WTC11 (cell line): ENCODE data around the gene UBAC2. TPM values are rescaled to one million over a fixed set of nuclear protein-coding genes. Genes with fewer than 3 reads are reported as not detected.

Source experiments
- ATAC-seq: fragments of 200-7000 bp; cut with Tn5 transposase; 2 replicates; pipeline ENCODE4 v1.10.0; 2021; ENCODE audit warnings: mild to moderate bottlenecking, moderate library complexity
- CTCF ChIA-PET: fragments of 300-600 bp; sonication (Branson Sonifier 250); formaldehyde crosslinking; loops from one replicate; lab custom pipeline; 2021; ENCODE audit warnings: antibody characterized with exemption; lab: Charles Lee
- POLR2A ChIA-PET: fragments of 350-600 bp; sonication (Branson Sonifier 250); formaldehyde crosslinking; loops from one replicate; lab custom pipeline; 2021; ENCODE audit warnings: antibody characterized with exemption; lab: Charles Lee
- DNase-seq: peaks from one replicate; pipeline ENCODE4 v3.0.0; 2021; ENCODE audit warnings: low spot score
- H3K27ac Mint-ChIP-seq: 2 replicates; pipeline ENCODE4 v1.8.0; 2021; ENCODE audit warnings: mixed read lengths
- H3K27me3 Mint-ChIP-seq: 2 replicates; pipeline ENCODE4 v1.8.0; 2021; ENCODE audit warnings: low read depth, mild to moderate bottlenecking, moderate library complexity, mixed read lengths
- H3K36me3 Mint-ChIP-seq: 2 replicates; pipeline ENCODE4 v1.8.0; 2021; ENCODE audit warnings: mixed read lengths
- H3K4me1 Mint-ChIP-seq: 2 replicates; pipeline ENCODE4 v1.8.0; 2022; ENCODE audit warnings: mixed read lengths
- H3K4me3 Mint-ChIP-seq: 2 replicates; pipeline ENCODE4 v1.8.0; 2021; ENCODE audit warnings: mild to moderate bottlenecking, moderate library complexity, mixed read lengths
- H3K9me3 Mint-ChIP-seq: 2 replicates; pipeline ENCODE4 v1.8.0; 2021; ENCODE audit warnings: mixed read lengths
- AR ChIP-seq: fragments of 250-450 bp; sonication (Bioruptor Pico); IDR thresholded peaks from 2 replicates; pipeline ENCODE4 v1.9.0; 2021; ENCODE audit warnings: mild to moderate bottlenecking
- ATF1 ChIP-seq: sonication (generic); formaldehyde crosslinking; IDR thresholded peaks from 2 replicates; pipeline ENCODE4 v1.8.1; 2023; ENCODE audit warnings: mild to moderate bottlenecking, moderate library complexity, missing genetic modification reagents
- ATF3 ChIP-seq: sonication (generic); formaldehyde crosslinking; conservative IDR thresholded peaks from 2 replicates; pipeline ENCODE4 v1.8.1; 2022; ENCODE audit warnings: mild to moderate bottlenecking, missing genetic modification reagents
- CREM ChIP-seq: sonication (generic); formaldehyde crosslinking; IDR thresholded peaks from 2 replicates; pipeline ENCODE4 v1.8.1; 2022; ENCODE audit warnings: mild to moderate bottlenecking, missing genetic modification reagents, moderate library complexity
- E2F1 ChIP-seq: sonication (generic); formaldehyde crosslinking; IDR thresholded peaks from 2 replicates; pipeline ENCODE4 v1.8.0; 2022; ENCODE audit warnings: mild to moderate bottlenecking, missing genetic modification reagents
- ETV6 ChIP-seq: sonication (generic); formaldehyde crosslinking; IDR thresholded peaks from 2 replicates; pipeline ENCODE4 v1.8.1; 2022; ENCODE audit warnings: mild to moderate bottlenecking, missing genetic modification reagents
- FOXJ3 ChIP-seq: sonication (generic); formaldehyde crosslinking; IDR thresholded peaks from 2 replicates; pipeline ENCODE4 v1.9.0; 2021; ENCODE audit warnings: missing genetic modification reagents, mild to moderate bottlenecking, borderline replicate concordance
- FOXK1 ChIP-seq: sonication (generic); formaldehyde crosslinking; IDR thresholded peaks from 2 replicates; pipeline ENCODE4 v1.8.0; 2022; ENCODE audit warnings: mild to moderate bottlenecking, moderate library complexity, missing genetic modification reagents
- FOXP1 ChIP-seq: sonication (generic); formaldehyde crosslinking; IDR thresholded peaks from 2 replicates; pipeline ENCODE4 v1.8.0; 2022; ENCODE audit warnings: missing genetic modification reagents, mild to moderate bottlenecking, moderate library complexity, borderline replicate concordance
- GABPB1 ChIP-seq: sonication (generic); formaldehyde crosslinking; IDR thresholded peaks from 2 replicates; pipeline ENCODE4 v1.8.1; 2023; ENCODE audit warnings: mild to moderate bottlenecking, missing genetic modification reagents
- IRF2 ChIP-seq: sonication (generic); formaldehyde crosslinking; IDR thresholded peaks from 2 replicates; pipeline ENCODE4 v1.8.0; 2022; ENCODE audit warnings: low read depth, missing genetic modification reagents, borderline replicate concordance
- MXD4 ChIP-seq: fragments of 250-450 bp; sonication (Bioruptor Pico); IDR thresholded peaks from 2 replicates; pipeline ENCODE4 v1.8.0; 2021; ENCODE audit warnings: mild to moderate bottlenecking, moderate library complexity, borderline replicate concordance
- MYBL2 ChIP-seq: sonication (generic); formaldehyde crosslinking; IDR thresholded peaks from 2 replicates; pipeline ENCODE4 v1.8.1; 2023; ENCODE audit warnings: mild to moderate bottlenecking, moderate library complexity, missing genetic modification reagents
- OVOL2 ChIP-seq: fragments of 250-450 bp; sonication (Bioruptor Pico); IDR thresholded peaks from 2 replicates; pipeline ENCODE4 v1.9.0; 2021; ENCODE audit warnings: mild to moderate bottlenecking, borderline replicate concordance
- PRDM15 ChIP-seq: sonication (generic); formaldehyde crosslinking; IDR thresholded peaks from 2 replicates; pipeline ENCODE4 v1.8.0; 2022; ENCODE audit warnings: missing genetic modification reagents
- RELA ChIP-seq: sonication (generic); formaldehyde crosslinking; IDR thresholded peaks from 2 replicates; pipeline ENCODE4 v1.8.1; 2022; ENCODE audit warnings: missing genetic modification reagents, mild to moderate bottlenecking, borderline replicate concordance
- RORB ChIP-seq: fragments of 250-450 bp; sonication (Bioruptor Pico); IDR thresholded peaks from 2 replicates; pipeline ENCODE4 v1.9.0; 2021; ENCODE audit warnings: mild to moderate bottlenecking
- SMAD3 ChIP-seq: sonication (generic); formaldehyde crosslinking; IDR thresholded peaks from 2 replicates; pipeline ENCODE4 v1.8.0; 2022; ENCODE audit warnings: missing genetic modification reagents, mild to moderate bottlenecking, borderline replicate concordance
- SMAD4 ChIP-seq: sonication (generic); formaldehyde crosslinking; IDR thresholded peaks from 2 replicates; pipeline ENCODE4 v1.8.0; 2022; ENCODE audit warnings: mild to moderate bottlenecking, missing genetic modification reagents
- SOX15 ChIP-seq: fragments of 250-450 bp; sonication (Bioruptor Pico); IDR thresholded peaks from 2 replicates; pipeline ENCODE4 v1.9.0; 2021; ENCODE audit warnings: mild to moderate bottlenecking
- TCF7 ChIP-seq: sonication (generic); formaldehyde crosslinking; IDR thresholded peaks from 2 replicates; pipeline ENCODE4 v1.8.0; 2022; ENCODE audit warnings: mild to moderate bottlenecking, low read depth, missing genetic modification reagents, moderate library complexity
- USF2 ChIP-seq: sonication (generic); formaldehyde crosslinking; IDR thresholded peaks from 2 replicates; pipeline ENCODE4 v1.8.1; 2023; ENCODE audit warnings: mild to moderate bottlenecking, missing genetic modification reagents, moderate library complexity
- total RNA-seq: library from RNA; stranded (reverse); gene quantifications from 3 replicates; pipeline ENCODE4 v1.2.3, GENCODE V29; 2021

Gene UBAC2
- total RNA-seq, 1 experiment from 2014 or later: 64.7 TPM

GRCh38 chr13:99323488-99323887 lies 122.8 kb downstream of the UBAC2 start:
- CTCF ChIA-PET: no interaction called here
- Mint-ChIP-seq H3K36me3 (peaks cover 4% of the 10 kb centered on the region; the same call in 1 of the 2 replicates), H3K9me3 (no peaks in the 10 kb centered on the region), H3K4me3 (no peak overlapping the region)
- TF ChIP-seq SMAD4 (no peak), ATF1 (CRISPR knock-in tag) (no peak)
- TF ChIP-seq, all 79 proteins: peak for 0
- Mint-ChIP-seq H3K27me3 (no peaks in the 10 kb centered on the region), H3K27ac (no peak overlapping the region), H3K4me1 (no peaks in the 10 kb centered on the region)
- DNase-seq: no peak
- POLR2A ChIA-PET: no interaction called here
- no peak for ATAC-seq

- no peak for ATAC-seq
- POLR2A ChIA-PET: no interaction called here
- no peak overlapping the region for H3K27ac Mint-ChIP-seq
- no peak for DNase-seq
- TF ChIP-seq ETV6 (no peak), FOXP1 (no peak), FOXK1 (no peak), CREM (CRISPR knock-in tag) (no peak), RORB (CRISPR knock-in tag) (no peak), SMAD3 (CRISPR knock-in tag) (no peak), USF2 (no peak), OVOL2 (no peak), E2F1 (CRISPR knock-in tag) (no peak)
- TF ChIP-seq, all 79 proteins: peak for 0
- H3K4me3 Mint-ChIP-seq: no peak overlapping the region
- H3K36me3 Mint-ChIP-seq: no peaks in the 10 kb centered on the region
- no peaks in the 10 kb centered on the region for H3K27me3 Mint-ChIP-seq
- CTCF ChIA-PET: no interaction called here
- H3K4me1 Mint-ChIP-seq: no peaks in the 10 kb centered on the region
- H3K9me3 Mint-ChIP-seq: no peaks in the 10 kb centered on the region
Observed at GRCh38 chr13:99326012-99326411, 125.4 kb downstream of the UBAC2 start.

- no peak overlapping the region for H3K27ac Mint-ChIP-seq
- DNase-seq (no peak), ATAC-seq (no peak)
- no peaks in the 10 kb centered on the region for H3K27me3 Mint-ChIP-seq
- no peak overlapping the region for H3K4me3 Mint-ChIP-seq
- no peak for TF ChIP-seq RELA
- no peak for TF ChIP-seq FOXJ3 (CRISPR knock-in tag)
- no peak for TF ChIP-seq GABPB1 (CRISPR knock-in tag)
- no peak for TF ChIP-seq AR (CRISPR knock-in tag)
- TF ChIP-seq ATF1 (CRISPR knock-in tag): no peak
- TF ChIP-seq MYBL2: no peak
- TF ChIP-seq MXD4 (CRISPR knock-in tag): no peak
- CTCF ChIA-PET: no interaction called here
- POLR2A ChIA-PET: interaction anchor here (0.6 kb wide), 1 partner anchor 816 kb away, joined by 3 read pairs; no protein-coding TSS in a partner anchor
- H3K4me1 Mint-ChIP-seq: no peaks in the 10 kb centered on the region
- H3K36me3 Mint-ChIP-seq: no peaks in the 10 kb centered on the region
- H3K9me3 Mint-ChIP-seq: no peaks in the 10 kb centered on the region
Observed at GRCh38 chr13:99327126-99327525, 126.5 kb downstream of the UBAC2 start.

- POLR2A ChIA-PET: no interaction called here
- no peak for TF ChIP-seq SOX15 (CRISPR knock-in tag)
- TF ChIP-seq FOXK1: no peak
- no peak for TF ChIP-seq MYBL2
- no peak for TF ChIP-seq IRF2 (CRISPR knock-in tag)
- TF ChIP-seq USF2: no peak
- TF ChIP-seq TCF7 (CRISPR knock-in tag): no peak
- no peak for TF ChIP-seq ATF3
- no peak for TF ChIP-seq PRDM15 (CRISPR knock-in tag)
- TF ChIP-seq CREM (CRISPR knock-in tag): no peak
Observed at GRCh38 chr13:99327761-99328160, 127.1 kb downstream of the UBAC2 start.

More at GRCh38 chr13:99327761-99328160, 127.1 kb downstream of the UBAC2 start:
- H3K9me3 Mint-ChIP-seq: no peaks in the 10 kb centered on the region
- ATAC-seq (no peak), DNase-seq (no peak)
- no peaks in the 10 kb centered on the region for H3K36me3 Mint-ChIP-seq
- H3K4me3 Mint-ChIP-seq: no peak overlapping the region
- no peaks in the 10 kb centered on the region for H3K27me3 Mint-ChIP-seq
- H3K27ac Mint-ChIP-seq: no peak overlapping the region
- CTCF ChIA-PET: no interaction called here
- H3K4me1 Mint-ChIP-seq: no peaks in the 10 kb centered on the region
